ENCODE measurements around the gene ZBTB48.
A peak's percentile ranks its signal among the peaks of the same experiment; 100 is the strongest.

ZBTB48 gene

GRCh38 chr1:6579374-6580118, at the start of gene ZBTB48:
ZBTB48 (plus strand) TSS chr1:6579994; CDS start chr1:6580610, 616 bp downstream.
- peak; percentile 100 for DNase-seq (ENCODE audit: low spot score)

GRCh38 chr1:6530504-6531160, 49.2 kb upstream of the ZBTB48 start:
- DNase-seq (ENCODE audit: low spot score), result no peak
- TF ChIP-seq CTCF (IDR thresholded peaks at IDR 0.05; ENCODE audit: extremely low read depth, missing control alignments), result no peak

More at GRCh38 chr1:6579374-6580118, at the start of gene ZBTB48:
- no peak for TF ChIP-seq CTCF (IDR thresholded peaks at IDR 0.05; ENCODE audit: extremely low read depth, missing control alignments)

GRCh38 chr1:6531996-6532395, 47.8 kb upstream of the ZBTB48 start:
- no peak for TF ChIP-seq CTCF (IDR thresholded peaks at IDR 0.05; ENCODE audit: extremely low read depth, missing control alignments)
- DNase-seq (ENCODE audit: low spot score), result no peak

- DNase-seq (ENCODE audit: low spot score), result no peak
- TF ChIP-seq CTCF (IDR thresholded peaks at IDR 0.05; ENCODE audit: extremely low read depth, missing control alignments), result no peak
These were observed 45.5 kb upstream of the ZBTB48 start for GRCh38 chr1:6534248-6534822.

GRCh38 chr1:6535214-6535613, 44.6 kb upstream of the ZBTB48 start:
- DNase-seq (ENCODE audit: low spot score), result no peak
- no peak for TF ChIP-seq CTCF (IDR thresholded peaks at IDR 0.05; ENCODE audit: extremely low read depth, missing control alignments)

GRCh38 chr1:6536291-6536690, 43.5 kb upstream of the ZBTB48 start:
- no peak for DNase-seq (ENCODE audit: low spot score)
- TF ChIP-seq CTCF (IDR thresholded peaks at IDR 0.05; ENCODE audit: extremely low read depth, missing control alignments), result no peak

GRCh38 chr1:6538956-6539355, 40.8 kb upstream of the ZBTB48 start:
- no peak for TF ChIP-seq CTCF (IDR thresholded peaks at IDR 0.05; ENCODE audit: extremely low read depth, missing control alignments)
- DNase-seq (ENCODE audit: low spot score), result no peak

Data from GM20000 (cell line).